Stimulated activated CD4-positive, alpha-beta T cell treated with anti-CD3 and anti-CD28 coated beads, Interleukin-4, amount 100 ng/mL, for 48 hours (primary cell): ENCODE results near the gene OXCT1.
A peak's percentile ranks its signal among the peaks of the same experiment; 100 is the strongest.
"Not testable (repeated sequence)": the region's sequence is repeated elsewhere in the genome, so short reads cannot be mapped to it uniquely, and the experiment has no call there.

Experiments
- DNase-seq, 2 donors: peaks; one replicate each; pipeline ENCODE4 v3.0.0-alpha.2; 2020; ENCODE audit warnings: low read depth in 2 of 2

Gene OXCT1

GRCh38 chr5:41773799-41774198, 96.4 kb downstream of the OXCT1 start:
- DNase-seq = no peak

GRCh38 chr5:41772785-41773442, 97.3 kb downstream of the OXCT1 start:
- no peak for DNase-seq

GRCh38 chr5:41772056-41772455, 98.2 kb downstream of the OXCT1 start:
- DNase-seq = no peak

GRCh38 chr5:41770799-41771198, 99.4 kb downstream of the OXCT1 start:
- DNase-seq = no peak

GRCh38 chr5:41768692-41769091, 101.5 kb downstream of the OXCT1 start:
- no peak for DNase-seq

- no peak for DNase-seq
Observed at GRCh38 chr5:41764650-41765049, 105.6 kb downstream of the OXCT1 start.

- DNase-seq = no peak
Observed at GRCh38 chr5:41763574-41763973, 106.7 kb downstream of the OXCT1 start.

- no peak for DNase-seq
Observed at GRCh38 chr5:41763081-41763480, 107.1 kb downstream of the OXCT1 start.

GRCh38 chr5:41762426-41762825, 107.8 kb downstream of the OXCT1 start:
- DNase-seq = no peak

GRCh38 chr5:41761663-41762062, 108.6 kb downstream of the OXCT1 start:
- DNase-seq = no peak

- DNase-seq = no peak
Observed at GRCh38 chr5:41755705-41756104, 114.5 kb downstream of the OXCT1 start.

- DNase-seq = no peak
Observed at GRCh38 chr5:41754857-41755256, 115.4 kb downstream of the OXCT1 start.

GRCh38 chr5:41751867-41752266, 118.4 kb downstream of the OXCT1 start:
- DNase-seq = no peak

GRCh38 chr5:41748631-41749030, 121.6 kb downstream of the OXCT1 start:
- DNase-seq = peak; percentile 3 to 25

GRCh38 chr5:41747708-41748107, 122.5 kb downstream of the OXCT1 start:
- DNase-seq = no peak

GRCh38 chr5:41747301-41747700, 122.9 kb downstream of the OXCT1 start:
- no peak for DNase-seq

GRCh38 chr5:41742608-41743007, 127.6 kb downstream of the OXCT1 start:
- not testable (repeated sequence) for DNase-seq

GRCh38 chr5:41738710-41739354, 131.4 kb downstream of the OXCT1 start:
- DNase-seq = no peak

- no peak for DNase-seq
Observed at GRCh38 chr5:41736641-41737040, 133.6 kb downstream of the OXCT1 start.

- no peak for DNase-seq
Observed at GRCh38 chr5:41735213-41735612, 135.0 kb downstream of the OXCT1 start.

- DNase-seq = not testable (repeated sequence)
Observed at GRCh38 chr5:41729381-41729780, 140.8 kb downstream of the OXCT1 start.

GRCh38 chr5:41728281-41728680, 141.9 kb downstream of the OXCT1 start:
- DNase-seq = no peak

- DNase-seq = no peak
Observed at GRCh38 chr5:41722359-41722950, 147.8 kb downstream of the OXCT1 start.
